ENCODE data around the gene USH1G. TPM values are rescaled to one million over a fixed set of nuclear protein-coding genes. Genes with fewer than 3 reads are reported as not detected.

The USH1G gene
- total and polyA plus RNA-seq, 2 of the 13 experiments (the other 11 are each of a cell fraction or from before 2014, with no cell fraction given), result 0.04 TPM; not detected in 1

GRCh38 chr17:74923538-74924249, 639 bp upstream of the USH1G start (continued):
- TF ChIP-seq, protein P1, sequence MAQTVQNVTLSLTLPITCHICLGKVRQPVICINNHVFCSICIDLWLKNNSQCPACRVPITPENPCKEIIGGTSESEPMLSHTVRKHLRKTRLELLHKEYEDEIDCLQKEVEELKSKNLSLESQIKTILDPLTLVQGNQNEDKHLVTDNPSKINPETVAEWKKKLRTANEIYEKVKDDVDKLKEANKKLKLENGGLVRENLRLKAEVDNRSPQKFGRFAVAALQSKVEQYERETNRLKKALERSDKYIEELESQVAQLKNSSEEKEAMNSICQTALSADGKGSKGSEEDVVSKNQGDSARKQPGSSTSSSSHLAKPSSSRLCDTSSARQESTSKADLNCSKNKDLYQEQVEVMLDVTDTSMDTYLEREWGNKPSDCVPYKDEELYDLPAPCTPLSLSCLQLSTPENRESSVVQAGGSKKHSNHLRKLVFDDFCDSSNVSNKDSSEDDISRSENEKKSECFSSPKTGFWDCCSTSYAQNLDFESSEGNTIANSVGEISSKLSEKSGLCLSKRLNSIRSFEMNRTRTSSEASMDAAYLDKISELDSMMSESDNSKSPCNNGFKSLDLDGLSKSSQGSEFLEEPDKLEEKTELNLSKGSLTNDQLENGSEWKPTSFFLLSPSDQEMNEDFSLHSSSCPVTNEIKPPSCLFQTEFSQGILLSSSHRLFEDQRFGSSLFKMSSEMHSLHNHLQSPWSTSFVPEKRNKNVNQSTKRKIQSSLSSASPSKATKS (CRISPR knock-in tag; IDR thresholded peaks at IDR 0.05), result no peak
- TF ChIP-seq HNRNPK (IDR thresholded peaks at IDR 0.05; ENCODE audit: low read depth, low read length, poor library complexity, severe bottlenecking) (peak; percentile 26), ZNF609 (CRISPR knock-in tag; IDR thresholded peaks at IDR 0.05; ENCODE audit: borderline replicate concordance) (no peak), ZNF143 (CRISPR knock-in tag; IDR thresholded peaks at IDR 0.05) (no peak), ZFP91 (CRISPR knock-in tag; IDR thresholded peaks at IDR 0.05; ENCODE audit: borderline replicate concordance) (peak; percentile 63), ZNF253 (CRISPR knock-in tag; IDR thresholded peaks at IDR 0.05; ENCODE audit: borderline replicate concordance) (0 out of 2 replicates have a peak, but pooled peaks have one; percentile 47), GLI4 (CRISPR knock-in tag; IDR thresholded peaks at IDR 0.05; ENCODE audit: borderline replicate concordance) (no peak; the same call in 1 of the 2 replicates), ZFP36L1 (CRISPR knock-in tag; IDR thresholded peaks at IDR 0.05) (peak; percentile 43; the same call in 1 of the 2 replicates), ZNF547 (CRISPR knock-in tag; IDR thresholded peaks at IDR 0.05) (peak; percentile 66; the same call in 1 of the 2 replicates)
- TF ChIP-seq, protein P2, sequence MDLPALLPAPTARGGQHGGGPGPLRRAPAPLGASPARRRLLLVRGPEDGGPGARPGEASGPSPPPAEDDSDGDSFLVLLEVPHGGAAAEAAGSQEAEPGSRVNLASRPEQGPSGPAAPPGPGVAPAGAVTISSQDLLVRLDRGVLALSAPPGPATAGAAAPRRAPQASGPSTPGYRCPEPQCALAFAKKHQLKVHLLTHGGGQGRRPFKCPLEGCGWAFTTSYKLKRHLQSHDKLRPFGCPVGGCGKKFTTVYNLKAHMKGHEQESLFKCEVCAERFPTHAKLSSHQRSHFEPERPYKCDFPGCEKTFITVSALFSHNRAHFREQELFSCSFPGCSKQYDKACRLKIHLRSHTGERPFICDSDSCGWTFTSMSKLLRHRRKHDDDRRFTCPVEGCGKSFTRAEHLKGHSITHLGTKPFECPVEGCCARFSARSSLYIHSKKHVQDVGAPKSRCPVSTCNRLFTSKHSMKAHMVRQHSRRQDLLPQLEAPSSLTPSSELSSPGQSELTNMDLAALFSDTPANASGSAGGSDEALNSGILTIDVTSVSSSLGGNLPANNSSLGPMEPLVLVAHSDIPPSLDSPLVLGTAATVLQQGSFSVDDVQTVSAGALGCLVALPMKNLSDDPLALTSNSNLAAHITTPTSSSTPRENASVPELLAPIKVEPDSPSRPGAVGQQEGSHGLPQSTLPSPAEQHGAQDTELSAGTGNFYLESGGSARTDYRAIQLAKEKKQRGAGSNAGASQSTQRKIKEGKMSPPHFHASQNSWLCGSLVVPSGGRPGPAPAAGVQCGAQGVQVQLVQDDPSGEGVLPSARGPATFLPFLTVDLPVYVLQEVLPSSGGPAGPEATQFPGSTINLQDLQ (CRISPR knock-in tag; IDR thresholded peaks at IDR 0.05), result 0 out of 2 replicates have a peak, but pooled peaks have one; percentile 45
- TF ChIP-seq, protein P3, sequence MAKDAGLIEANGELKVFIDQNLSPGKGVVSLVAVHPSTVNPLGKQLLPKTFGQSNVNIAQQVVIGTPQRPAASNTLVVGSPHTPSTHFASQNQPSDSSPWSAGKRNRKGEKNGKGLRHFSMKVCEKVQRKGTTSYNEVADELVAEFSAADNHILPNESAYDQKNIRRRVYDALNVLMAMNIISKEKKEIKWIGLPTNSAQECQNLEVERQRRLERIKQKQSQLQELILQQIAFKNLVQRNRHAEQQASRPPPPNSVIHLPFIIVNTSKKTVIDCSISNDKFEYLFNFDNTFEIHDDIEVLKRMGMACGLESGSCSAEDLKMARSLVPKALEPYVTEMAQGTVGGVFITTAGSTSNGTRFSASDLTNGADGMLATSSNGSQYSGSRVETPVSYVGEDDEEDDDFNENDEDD (CRISPR knock-in tag; IDR thresholded peaks at IDR 0.05; ENCODE audit: borderline replicate concordance), result peak; percentile 94
- TF ChIP-seq, protein P4, sequence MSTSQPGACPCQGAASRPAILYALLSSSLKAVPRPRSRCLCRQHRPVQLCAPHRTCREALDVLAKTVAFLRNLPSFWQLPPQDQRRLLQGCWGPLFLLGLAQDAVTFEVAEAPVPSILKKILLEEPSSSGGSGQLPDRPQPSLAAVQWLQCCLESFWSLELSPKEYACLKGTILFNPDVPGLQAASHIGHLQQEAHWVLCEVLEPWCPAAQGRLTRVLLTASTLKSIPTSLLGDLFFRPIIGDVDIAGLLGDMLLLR (CRISPR knock-in tag; IDR thresholded peaks at IDR 0.05), result peak; percentile 39; the same call in 1 of the 2 replicates

Data from HepG2 (cell line).